Measurements from ENCODE around the gene GPR87.
A peak's percentile ranks its signal among the peaks of the same experiment; 100 is the strongest.

The GPR87 gene

DNA sequence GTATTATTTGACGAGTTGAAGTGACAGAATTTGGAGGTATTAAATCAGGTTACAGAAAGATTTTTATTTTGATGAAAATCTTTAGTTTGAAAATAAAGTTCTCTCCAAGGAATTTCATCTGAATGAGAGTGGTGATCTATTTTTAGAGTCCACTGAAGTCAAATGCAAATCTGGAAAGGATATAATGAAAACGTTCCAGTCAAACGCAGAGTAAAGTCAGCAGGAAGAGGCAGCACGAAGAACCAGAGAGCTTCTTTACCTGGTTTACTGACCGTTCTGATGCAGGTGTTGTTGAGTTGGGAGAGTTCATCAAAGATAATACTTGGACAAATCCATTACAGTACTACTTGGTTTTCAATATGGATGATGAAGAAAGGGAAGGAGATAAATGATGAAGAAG is 47.0 kb downstream of the GPR87 start:
- no peak for DNase-seq
- Histone ChIP-seq H2AFZ (ENCODE audit: low read depth, low read length) (no peak overlapping the region), H3K79me2 (ENCODE audit: insufficient read depth, low read length) (no peaks in the 10 kb centered on the region), H3K9ac (ENCODE audit: low read depth, low read length) (no peak overlapping the region), H3K27me3 (ENCODE audit: insufficient read depth, low read length, poor library complexity) (no peaks in the 10 kb centered on the region), H3K36me3 (ENCODE audit: insufficient read depth, low read length) (no peaks in the 10 kb centered on the region), H3K27ac (ENCODE audit: low read length) (no peak overlapping the region), H3K4me2 (ENCODE audit: insufficient read depth, low read length) (no peak overlapping the region), H4K20me1 (ENCODE audit: insufficient read depth, low read length) (no peaks in the 10 kb centered on the region), H3K4me3 (ENCODE audit: low read depth in 1 of 2, low read length in 2 of 2) (no peak overlapping the region), H3K9me3 (ENCODE audit: insufficient read depth, low read length, severe bottlenecking) (no peaks in the 10 kb centered on the region), H3K4me1 (ENCODE audit: insufficient read depth, low read length) (peaks cover 13% of the 10 kb centered on the region)
- no peak for ATAC-seq (ENCODE audit: insufficient read depth, low read depth)
- no peak for TF ChIP-seq EZH2 (IDR thresholded peaks at IDR 0.05; ENCODE audit: borderline replicate concordance, low read depth, low read length, severe bottlenecking)
- TF ChIP-seq, protein P1, sequence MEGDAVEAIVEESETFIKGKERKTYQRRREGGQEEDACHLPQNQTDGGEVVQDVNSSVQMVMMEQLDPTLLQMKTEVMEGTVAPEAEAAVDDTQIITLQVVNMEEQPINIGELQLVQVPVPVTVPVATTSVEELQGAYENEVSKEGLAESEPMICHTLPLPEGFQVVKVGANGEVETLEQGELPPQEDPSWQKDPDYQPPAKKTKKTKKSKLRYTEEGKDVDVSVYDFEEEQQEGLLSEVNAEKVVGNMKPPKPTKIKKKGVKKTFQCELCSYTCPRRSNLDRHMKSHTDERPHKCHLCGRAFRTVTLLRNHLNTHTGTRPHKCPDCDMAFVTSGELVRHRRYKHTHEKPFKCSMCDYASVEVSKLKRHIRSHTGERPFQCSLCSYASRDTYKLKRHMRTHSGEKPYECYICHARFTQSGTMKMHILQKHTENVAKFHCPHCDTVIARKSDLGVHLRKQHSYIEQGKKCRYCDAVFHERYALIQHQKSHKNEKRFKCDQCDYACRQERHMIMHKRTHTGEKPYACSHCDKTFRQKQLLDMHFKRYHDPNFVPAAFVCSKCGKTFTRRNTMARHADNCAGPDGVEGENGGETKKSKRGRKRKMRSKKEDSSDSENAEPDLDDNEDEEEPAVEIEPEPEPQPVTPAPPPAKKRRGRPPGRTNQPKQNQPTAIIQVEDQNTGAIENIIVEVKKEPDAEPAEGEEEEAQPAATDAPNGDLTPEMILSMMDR (IDR thresholded peaks at IDR 0.05; ENCODE audit: borderline replicate concordance, extremely low read depth, low read length, poor library complexity, severe bottlenecking): no peak

DNA sequence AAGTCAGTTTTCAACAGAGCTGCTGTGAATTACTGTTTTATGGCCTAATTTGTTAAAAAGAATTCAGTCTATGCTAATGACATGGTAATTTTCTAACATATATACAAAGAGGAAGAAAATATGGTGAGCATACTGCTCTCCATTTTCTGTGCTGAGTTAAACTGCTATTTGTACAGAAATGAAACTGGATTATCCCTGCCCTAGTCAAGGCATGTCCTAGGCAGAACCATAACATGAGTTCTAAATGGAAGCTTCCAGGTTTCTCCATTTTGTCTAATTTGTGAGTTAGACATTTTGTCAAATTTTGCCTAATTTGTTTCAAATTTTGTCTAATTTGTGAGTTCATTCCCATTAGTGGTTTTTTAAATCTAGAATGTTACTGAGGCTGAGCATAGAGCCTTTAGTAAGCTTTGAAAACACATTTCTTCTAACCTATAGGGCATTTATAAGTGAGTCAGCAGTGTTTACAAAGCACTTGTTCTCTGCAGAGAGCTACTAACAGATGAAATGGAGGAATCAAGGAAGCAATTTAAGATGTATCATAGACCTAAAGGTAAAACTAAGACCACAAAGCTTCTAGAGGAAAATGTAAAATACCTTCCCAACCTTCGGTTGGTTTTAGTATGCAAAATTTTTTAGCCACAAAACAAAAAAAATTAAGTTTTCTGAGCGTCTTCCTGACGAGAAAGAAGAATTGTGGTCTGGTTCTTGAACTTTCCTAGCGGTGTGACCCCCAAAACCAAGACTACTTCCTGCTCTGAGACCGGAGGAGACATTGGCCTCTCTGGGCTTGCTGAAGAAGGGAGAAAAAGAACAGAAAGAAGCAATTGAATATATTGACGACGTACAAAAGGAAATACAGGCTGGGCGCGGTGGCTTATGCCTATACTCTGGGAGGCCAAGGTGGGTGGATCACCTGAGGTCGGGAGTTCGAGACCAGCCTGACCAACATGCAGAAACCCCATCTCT is 48.1 kb downstream of the GPR87 start:
- no peaks in the 10 kb centered on the region for H3K27me3 ChIP-seq (ENCODE audit: insufficient read depth, low read length, poor library complexity)
- H4K20me1 ChIP-seq (ENCODE audit: insufficient read depth, low read length): no peaks in the 10 kb centered on the region
- TF ChIP-seq EZH2 (IDR thresholded peaks at IDR 0.05; ENCODE audit: borderline replicate concordance, low read depth, low read length, severe bottlenecking): no peak
- TF ChIP-seq, protein P1 (IDR thresholded peaks at IDR 0.05; ENCODE audit: borderline replicate concordance, extremely low read depth, low read length, poor library complexity, severe bottlenecking): no peak
- peaks cover 13% of the 10 kb centered on the region for H3K4me1 ChIP-seq (ENCODE audit: insufficient read depth, low read length)
- H3K4me3 ChIP-seq (ENCODE audit: low read depth in 1 of 2, low read length in 2 of 2): no peak overlapping the region
- peak overlapping the region; percentile 5; the same call in 1 of the 2 replicates for H2AFZ ChIP-seq (ENCODE audit: low read depth, low read length)
- H3K9ac ChIP-seq (ENCODE audit: low read depth, low read length): no peak overlapping the region
- H3K36me3 ChIP-seq (ENCODE audit: insufficient read depth, low read length): no peaks in the 10 kb centered on the region
- H3K27ac ChIP-seq (ENCODE audit: low read length): peak overlapping the region; percentile 53
- DNase-seq: peak; percentile 52
- H3K9me3 ChIP-seq (ENCODE audit: insufficient read depth, low read length, severe bottlenecking): no peaks in the 10 kb centered on the region
- H3K4me2 ChIP-seq (ENCODE audit: insufficient read depth, low read length): no peak overlapping the region
- H3K79me2 ChIP-seq (ENCODE audit: insufficient read depth, low read length): no peaks in the 10 kb centered on the region
- ATAC-seq (ENCODE audit: insufficient read depth, low read depth): peak; percentile 84

DNA sequence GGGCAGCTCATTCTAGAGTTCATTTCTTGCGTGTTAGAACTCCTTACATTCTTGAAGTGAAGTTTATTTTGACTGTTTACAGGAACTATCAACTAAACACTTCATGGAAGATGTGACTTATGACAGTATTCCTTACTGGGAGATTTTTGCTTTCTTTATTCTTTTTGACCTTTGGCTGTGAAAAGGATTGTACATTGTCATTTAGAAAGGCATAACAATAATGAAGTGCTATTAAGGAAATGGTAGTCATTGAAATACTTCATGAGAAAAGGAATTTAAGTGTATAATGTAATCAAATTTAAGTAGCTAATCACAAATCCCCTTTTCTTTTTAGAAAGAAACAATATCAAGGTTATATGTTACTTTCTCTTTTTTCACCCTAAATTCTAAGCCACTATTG is 49.6 kb downstream of the GPR87 start:
- ATAC-seq (ENCODE audit: insufficient read depth, low read depth): no peak
- Histone ChIP-seq H3K79me2 (ENCODE audit: insufficient read depth, low read length) (no peaks in the 10 kb centered on the region), H3K4me1 (ENCODE audit: insufficient read depth, low read length) (peaks cover 13% of the 10 kb centered on the region), H3K27ac (ENCODE audit: low read length) (no peak overlapping the region), H3K27me3 (ENCODE audit: insufficient read depth, low read length, poor library complexity) (no peaks in the 10 kb centered on the region), H3K36me3 (ENCODE audit: insufficient read depth, low read length) (no peaks in the 10 kb centered on the region), H3K9me3 (ENCODE audit: insufficient read depth, low read length, severe bottlenecking) (no peaks in the 10 kb centered on the region), H2AFZ (ENCODE audit: low read depth, low read length) (no peak overlapping the region), H3K4me3 (ENCODE audit: low read depth in 1 of 2, low read length in 2 of 2) (no peak overlapping the region), H4K20me1 (ENCODE audit: insufficient read depth, low read length) (no peaks in the 10 kb centered on the region), H3K4me2 (ENCODE audit: insufficient read depth, low read length) (no peak overlapping the region), H3K9ac (ENCODE audit: low read depth, low read length) (no peak overlapping the region)
- no peak for DNase-seq
- no peak for TF ChIP-seq EZH2 (IDR thresholded peaks at IDR 0.05; ENCODE audit: borderline replicate concordance, low read depth, low read length, severe bottlenecking)
- TF ChIP-seq, protein P1 (IDR thresholded peaks at IDR 0.05; ENCODE audit: borderline replicate concordance, extremely low read depth, low read length, poor library complexity, severe bottlenecking): no peak
